KMS-11 (cell line): Measurements from ENCODE around the gene HTR4.

Experiments
- H2AFZ ChIP-seq: fragments of 200-600 bp; sonication (generic); 2 replicates; pipeline ENCODE4 v1.6.1; 2016; ENCODE audit warnings: antibody characterized with exemption, mixed run types, low read depth
- H3K27ac ChIP-seq: fragments of 200-600 bp; sonication (generic); 2 replicates; pipeline ENCODE4 v1.6.1; 2016; ENCODE audit warnings: mild to moderate bottlenecking, mixed run types
- H3K27me3 ChIP-seq: fragments of 200-600 bp; sonication (generic); 2 replicates; pipeline ENCODE4 v1.6.1; 2017; ENCODE audit warnings: mild to moderate bottlenecking, low read depth, mixed run types, moderate library complexity; ENCODE audit not compliant: insufficient read depth
- H3K36me3 ChIP-seq: fragments of 200-600 bp; sonication (generic); 2 replicates; pipeline ENCODE4 v1.6.1; 2017; ENCODE audit warnings: mild to moderate bottlenecking, mixed run types; ENCODE audit not compliant: insufficient read depth
- H3K4me1 ChIP-seq: fragments of 200-600 bp; sonication (generic); 2 replicates; pipeline ENCODE4 v1.6.1; 2016; ENCODE audit warnings: mild to moderate bottlenecking, low read depth, mixed run types; ENCODE audit not compliant: poor library complexity, severe bottlenecking
- H3K4me2 ChIP-seq: fragments of 200-600 bp; sonication (generic); 2 replicates; pipeline ENCODE4 v1.7.0; 2016; ENCODE audit warnings: mild to moderate bottlenecking, mixed run types
- H3K4me3 ChIP-seq: fragments of 200-600 bp; sonication (generic); IDR thresholded peaks from 2 replicates; pipeline ENCODE4 v1.6.1; 2017; ENCODE audit warnings: low read depth, low read length, mixed read lengths; ENCODE audit not compliant: insufficient read depth
- H3K79me2 ChIP-seq: fragments of 200-600 bp; sonication (generic); 2 replicates; pipeline ENCODE4 v1.6.1; 2016; ENCODE audit warnings: low read depth, mixed run types; ENCODE audit not compliant: insufficient read depth
- H3K9ac ChIP-seq: fragments of 200-600 bp; sonication (generic); 2 replicates; pipeline ENCODE4 v1.6.1; 2016; ENCODE audit warnings: mild to moderate bottlenecking, mixed run types
- H4K20me1 ChIP-seq: fragments of 200-600 bp; sonication (generic); 2 replicates; pipeline ENCODE4 v1.6.1; 2016; ENCODE audit warnings: mild to moderate bottlenecking, mixed run types; ENCODE audit not compliant: insufficient read depth
- TF ChIP-seq, protein P1 (sequence below): fragments of 200-600 bp; sonication (generic); conservative IDR thresholded peaks from 2 replicates; pipeline ENCODE4 v1.6.1; 2017; ENCODE audit warnings: low read depth, mild to moderate bottlenecking, antibody characterized with exemption, low read length, moderate library complexity, mixed read lengths

The HTR4 gene

DNA sequence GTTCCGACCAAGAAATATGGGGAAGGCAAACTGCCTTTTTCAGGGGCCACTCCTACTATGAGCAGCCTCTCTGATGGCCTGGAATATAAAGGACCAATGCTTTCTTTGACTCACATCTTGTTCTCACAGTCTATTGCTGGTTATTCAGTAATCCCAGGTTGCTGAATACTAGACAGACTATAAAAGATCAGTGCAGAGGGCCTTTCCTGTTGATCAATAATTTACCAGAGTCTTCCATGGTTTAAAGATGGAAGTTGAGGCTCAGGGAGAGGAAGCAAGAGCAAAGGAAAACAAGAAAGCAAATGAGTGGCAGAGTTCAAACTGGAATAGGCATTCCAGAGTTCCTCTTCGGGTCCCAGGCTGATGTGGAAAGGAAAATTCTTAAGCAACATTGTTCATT lies 207.7 kb downstream of the HTR4 start:
- Histone ChIP-seq H3K27ac (no peak overlapping the region), H4K20me1 (no peaks in the 10 kb centered on the region), H3K36me3 (no peaks in the 10 kb centered on the region), H3K9ac (no peak overlapping the region), H3K4me2 (no peak overlapping the region), H3K4me3 (no peak overlapping the region), H3K79me2 (no peaks in the 10 kb centered on the region), H3K4me1 (no peaks in the 10 kb centered on the region), H3K27me3 (no peaks in the 10 kb centered on the region), H2AFZ (no peak overlapping the region)
- TF ChIP-seq, protein P1, sequence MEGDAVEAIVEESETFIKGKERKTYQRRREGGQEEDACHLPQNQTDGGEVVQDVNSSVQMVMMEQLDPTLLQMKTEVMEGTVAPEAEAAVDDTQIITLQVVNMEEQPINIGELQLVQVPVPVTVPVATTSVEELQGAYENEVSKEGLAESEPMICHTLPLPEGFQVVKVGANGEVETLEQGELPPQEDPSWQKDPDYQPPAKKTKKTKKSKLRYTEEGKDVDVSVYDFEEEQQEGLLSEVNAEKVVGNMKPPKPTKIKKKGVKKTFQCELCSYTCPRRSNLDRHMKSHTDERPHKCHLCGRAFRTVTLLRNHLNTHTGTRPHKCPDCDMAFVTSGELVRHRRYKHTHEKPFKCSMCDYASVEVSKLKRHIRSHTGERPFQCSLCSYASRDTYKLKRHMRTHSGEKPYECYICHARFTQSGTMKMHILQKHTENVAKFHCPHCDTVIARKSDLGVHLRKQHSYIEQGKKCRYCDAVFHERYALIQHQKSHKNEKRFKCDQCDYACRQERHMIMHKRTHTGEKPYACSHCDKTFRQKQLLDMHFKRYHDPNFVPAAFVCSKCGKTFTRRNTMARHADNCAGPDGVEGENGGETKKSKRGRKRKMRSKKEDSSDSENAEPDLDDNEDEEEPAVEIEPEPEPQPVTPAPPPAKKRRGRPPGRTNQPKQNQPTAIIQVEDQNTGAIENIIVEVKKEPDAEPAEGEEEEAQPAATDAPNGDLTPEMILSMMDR = no peak

GRCh38 chr5:148445578-148445977 lies 208.7 kb downstream of the HTR4 start:
- Histone ChIP-seq H3K27me3 (no peaks in the 10 kb centered on the region), H3K79me2 (no peaks in the 10 kb centered on the region), H3K9ac (no peak overlapping the region), H3K4me2 (no peak overlapping the region), H3K4me3 (no peak overlapping the region), H3K36me3 (no peaks in the 10 kb centered on the region), H4K20me1 (no peaks in the 10 kb centered on the region), H2AFZ (no peak overlapping the region), H3K27ac (no peak overlapping the region), H3K4me1 (no peaks in the 10 kb centered on the region)
- TF ChIP-seq, protein P1 = no peak

DNA sequence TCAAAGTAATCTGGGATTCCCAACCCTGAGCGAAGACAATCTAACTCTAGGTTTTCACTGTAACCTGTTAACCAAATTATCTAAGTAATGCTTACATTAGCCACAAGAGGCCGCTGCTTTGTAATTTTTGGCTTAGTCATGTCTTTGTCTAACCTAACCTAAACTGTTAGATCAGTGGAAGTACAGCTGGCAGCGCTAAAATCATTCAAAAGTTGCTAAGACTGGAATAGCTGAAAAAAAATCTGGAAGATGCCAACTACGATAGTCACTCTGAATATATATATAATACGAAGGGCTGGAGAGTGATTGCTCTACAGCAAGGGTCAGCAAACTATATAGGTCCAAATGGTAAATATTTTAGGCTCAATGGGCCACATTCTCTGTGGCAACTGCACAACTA lies 210.3 kb downstream of the HTR4 start:
- Histone ChIP-seq H4K20me1 (no peaks in the 10 kb centered on the region; the same call in 1 of the 2 replicates), H3K27me3 (no peaks in the 10 kb centered on the region), H3K79me2 (no peaks in the 10 kb centered on the region), H3K4me3 (no peak overlapping the region), H2AFZ (no peak overlapping the region), H3K4me1 (no peaks in the 10 kb centered on the region), H3K27ac (no peak overlapping the region), H3K36me3 (no peaks in the 10 kb centered on the region), H3K9ac (no peak overlapping the region), H3K4me2 (no peak overlapping the region)
- TF ChIP-seq, protein P1 = peak; percentile 88

DNA sequence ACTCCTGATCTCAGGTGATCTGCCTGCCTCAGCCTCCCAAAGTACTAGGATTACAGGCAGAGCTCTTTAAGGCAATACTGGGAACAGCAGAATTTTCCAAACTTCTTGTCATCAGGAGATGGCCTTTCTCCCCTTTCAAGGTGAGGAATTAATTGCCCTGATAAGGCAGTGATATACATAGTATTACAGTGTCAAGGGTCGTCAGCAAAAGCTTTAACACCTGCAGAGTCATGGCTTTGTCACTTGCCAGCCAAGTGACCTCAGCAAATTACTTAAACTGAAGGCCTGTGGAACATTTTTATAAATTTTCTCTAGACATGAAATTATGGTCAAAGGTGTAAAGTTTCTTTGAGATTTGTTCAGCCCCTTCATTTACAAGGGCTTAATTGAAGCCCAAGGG lies 211.1 kb downstream of the HTR4 start:
- Histone ChIP-seq H2AFZ (no peak overlapping the region), H3K79me2 (no peaks in the 10 kb centered on the region), H3K36me3 (no peaks in the 10 kb centered on the region), H3K27me3 (no peaks in the 10 kb centered on the region), H3K4me2 (no peak overlapping the region), H4K20me1 (no peaks in the 10 kb centered on the region; the same call in 1 of the 2 replicates), H3K4me1 (no peaks in the 10 kb centered on the region), H3K4me3 (no peak overlapping the region), H3K9ac (no peak overlapping the region), H3K27ac (no peak overlapping the region)
- TF ChIP-seq, protein P1 = no peak
